ENCODE data around the gene CLCN2.

GRCh38 chr3:184378651-184379357 lies 17.4 kb upstream of the CLCN2 start:
- no peak for TF ChIP-seq POLR2A (IDR thresholded peaks at IDR 0.05)
- TF ChIP-seq, protein P1, sequence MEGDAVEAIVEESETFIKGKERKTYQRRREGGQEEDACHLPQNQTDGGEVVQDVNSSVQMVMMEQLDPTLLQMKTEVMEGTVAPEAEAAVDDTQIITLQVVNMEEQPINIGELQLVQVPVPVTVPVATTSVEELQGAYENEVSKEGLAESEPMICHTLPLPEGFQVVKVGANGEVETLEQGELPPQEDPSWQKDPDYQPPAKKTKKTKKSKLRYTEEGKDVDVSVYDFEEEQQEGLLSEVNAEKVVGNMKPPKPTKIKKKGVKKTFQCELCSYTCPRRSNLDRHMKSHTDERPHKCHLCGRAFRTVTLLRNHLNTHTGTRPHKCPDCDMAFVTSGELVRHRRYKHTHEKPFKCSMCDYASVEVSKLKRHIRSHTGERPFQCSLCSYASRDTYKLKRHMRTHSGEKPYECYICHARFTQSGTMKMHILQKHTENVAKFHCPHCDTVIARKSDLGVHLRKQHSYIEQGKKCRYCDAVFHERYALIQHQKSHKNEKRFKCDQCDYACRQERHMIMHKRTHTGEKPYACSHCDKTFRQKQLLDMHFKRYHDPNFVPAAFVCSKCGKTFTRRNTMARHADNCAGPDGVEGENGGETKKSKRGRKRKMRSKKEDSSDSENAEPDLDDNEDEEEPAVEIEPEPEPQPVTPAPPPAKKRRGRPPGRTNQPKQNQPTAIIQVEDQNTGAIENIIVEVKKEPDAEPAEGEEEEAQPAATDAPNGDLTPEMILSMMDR (IDR thresholded peaks at IDR 0.05): no peak
